Measurements from ENCODE around the gene ZBTB38. TPM values are rescaled to one million over a fixed set of nuclear protein-coding genes. Genes with fewer than 3 reads are reported as not detected.

ZBTB38 gene
- total RNA-seq, 4 donors from 2014 or later = 160 to 415 (median 232) TPM

GRCh38 chr3:141382571-141382970 is 14.3 kb downstream of the ZBTB38 start:
- no peaks in the 10 kb centered on the region for H3K9me3 ChIP-seq
- peaks cover 0 to 8% of the 10 kb centered on the region in 2 donors for H3K4me1 ChIP-seq
- H3K36me3 ChIP-seq = peaks cover 0 to 13% of the 10 kb centered on the region in 2 donors
- TF ChIP-seq POLR2A (IDR thresholded peaks at IDR 0.05) = no peak
- TF ChIP-seq, protein P1, sequence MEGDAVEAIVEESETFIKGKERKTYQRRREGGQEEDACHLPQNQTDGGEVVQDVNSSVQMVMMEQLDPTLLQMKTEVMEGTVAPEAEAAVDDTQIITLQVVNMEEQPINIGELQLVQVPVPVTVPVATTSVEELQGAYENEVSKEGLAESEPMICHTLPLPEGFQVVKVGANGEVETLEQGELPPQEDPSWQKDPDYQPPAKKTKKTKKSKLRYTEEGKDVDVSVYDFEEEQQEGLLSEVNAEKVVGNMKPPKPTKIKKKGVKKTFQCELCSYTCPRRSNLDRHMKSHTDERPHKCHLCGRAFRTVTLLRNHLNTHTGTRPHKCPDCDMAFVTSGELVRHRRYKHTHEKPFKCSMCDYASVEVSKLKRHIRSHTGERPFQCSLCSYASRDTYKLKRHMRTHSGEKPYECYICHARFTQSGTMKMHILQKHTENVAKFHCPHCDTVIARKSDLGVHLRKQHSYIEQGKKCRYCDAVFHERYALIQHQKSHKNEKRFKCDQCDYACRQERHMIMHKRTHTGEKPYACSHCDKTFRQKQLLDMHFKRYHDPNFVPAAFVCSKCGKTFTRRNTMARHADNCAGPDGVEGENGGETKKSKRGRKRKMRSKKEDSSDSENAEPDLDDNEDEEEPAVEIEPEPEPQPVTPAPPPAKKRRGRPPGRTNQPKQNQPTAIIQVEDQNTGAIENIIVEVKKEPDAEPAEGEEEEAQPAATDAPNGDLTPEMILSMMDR (IDR thresholded peaks at IDR 0.05 in 4 of 5, conservative IDR thresholded peaks at IDR 0.05 in 1 of 5) = no peak
- in situ Hi-C loops (cut with MboI; ENCODE audit: low sequenced_read_pairs in 4 of 4) = no loop called here
- intact Hi-C loops (cut with DNase I; ENCODE audit: low total_unique reads) = no loop called here
- DNase-seq (no peak), ATAC-seq (no peak)
- H3K27ac ChIP-seq = no peak overlapping the region
- H3K4me3 ChIP-seq = no peak overlapping the region
- no peaks in the 10 kb centered on the region for H3K27me3 ChIP-seq

GRCh38 chr3:141383555-141384129 is 15.3 kb downstream of the ZBTB38 start:
- Histone ChIP-seq H3K27me3 (no peaks in the 10 kb centered on the region), H3K9me3 (no peaks in the 10 kb centered on the region), H3K27ac (no peak overlapping the region), H3K4me3 (no peak overlapping the region), H3K4me1 (peaks cover 0 to 8% of the 10 kb centered on the region in 2 donors), H3K36me3 (peaks cover 0 to 13% of the 10 kb centered on the region in 2 donors)
- DNase-seq = no peak
- ATAC-seq = no peak
- in situ Hi-C loops (cut with MboI; ENCODE audit: low sequenced_read_pairs in 4 of 4) (no loop called here), intact Hi-C loops (cut with DNase I; ENCODE audit: low total_unique reads) (no loop called here)
- TF ChIP-seq, protein P1 (IDR thresholded peaks at IDR 0.05 in 4 of 5, conservative IDR thresholded peaks at IDR 0.05 in 1 of 5) = no peak
- TF ChIP-seq POLR2A (IDR thresholded peaks at IDR 0.05) = no peak

- no peak overlapping the region for H3K27ac ChIP-seq
- peaks cover 0 to 6% of the 10 kb centered on the region in 2 donors for H3K4me1 ChIP-seq
- intact Hi-C loops (cut with DNase I; ENCODE audit: low total_unique reads) = no loop called here
Measured at GRCh38 chr3:141384157-141384556, 15.9 kb downstream of the ZBTB38 start.

DNA sequence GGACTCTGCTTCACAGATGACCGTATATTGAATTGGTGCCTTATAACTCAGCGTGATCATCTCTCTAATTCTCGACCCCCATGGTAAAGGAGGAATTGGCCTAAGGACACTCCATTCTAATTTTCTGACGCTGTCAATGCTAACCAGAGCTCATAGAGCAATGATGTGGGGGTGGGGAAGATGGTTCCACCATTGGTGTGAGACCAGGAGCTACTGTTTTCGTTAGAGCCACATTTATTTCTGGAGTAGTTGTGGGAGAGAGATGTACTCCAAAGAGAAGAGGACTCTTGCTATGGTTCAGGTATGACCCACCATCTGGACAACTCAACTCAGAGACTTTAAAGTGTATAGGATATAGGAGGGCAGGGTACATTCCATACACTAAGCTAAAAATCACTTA is 16.3 kb downstream of the ZBTB38 start:
- peaks cover 0 to 13% of the 10 kb centered on the region in 2 donors for H3K36me3 ChIP-seq
- no peak for ATAC-seq
- intact Hi-C loops (cut with DNase I; ENCODE audit: low total_unique reads) (no loop called here), in situ Hi-C loops (cut with MboI; ENCODE audit: low sequenced_read_pairs in 4 of 4) (no loop called here)
- H3K9me3 ChIP-seq = no peaks in the 10 kb centered on the region
- H3K4me3 ChIP-seq = no peak overlapping the region
- DNase-seq = no peak
- H3K27me3 ChIP-seq = no peaks in the 10 kb centered on the region
- H3K4me1 ChIP-seq = peaks cover 0 to 3% of the 10 kb centered on the region in 2 donors
- no peak overlapping the region for H3K27ac ChIP-seq
- TF ChIP-seq, protein P1 (IDR thresholded peaks at IDR 0.05 in 4 of 5, conservative IDR thresholded peaks at IDR 0.05 in 1 of 5) = no peak
- no peak for TF ChIP-seq POLR2A (IDR thresholded peaks at IDR 0.05)

More at GRCh38 chr3:141384157-141384556, 15.9 kb downstream of the ZBTB38 start:
- H3K36me3 ChIP-seq = peaks cover 0 to 13% of the 10 kb centered on the region in 2 donors
- ATAC-seq (no peak), DNase-seq (no peak)
- in situ Hi-C loops (cut with MboI; ENCODE audit: low sequenced_read_pairs in 4 of 4) = no loop called here
- no peak overlapping the region for H3K4me3 ChIP-seq
- no peaks in the 10 kb centered on the region for H3K27me3 ChIP-seq
- TF ChIP-seq POLR2A (IDR thresholded peaks at IDR 0.05) = no peak
- TF ChIP-seq, protein P1 (IDR thresholded peaks at IDR 0.05 in 4 of 5, conservative IDR thresholded peaks at IDR 0.05 in 1 of 5) = no peak
- H3K9me3 ChIP-seq = no peaks in the 10 kb centered on the region
